A549 (cell line): ENCODE measurements around the gene KANTR. TPM values are rescaled to one million over a fixed set of nuclear protein-coding genes. Genes with fewer than 3 reads are reported as not detected.

Experiments
- ATAC-seq, 2 experiments: fragments of 200-7000 bp in 1 of 2; fragments of >200 bp in 1 of 2; cut with Nextera tagmentation in 1 of 2; cut with Tn5 transposase in 1 of 2; 3 replicates each; pipeline versions ENCODE4 v1.8.0 to v1.9.1; 2018 to 2020; ENCODE audit warnings: mild to moderate bottlenecking in 1 of 2, moderate library complexity in 1 of 2
- CTCF ChIA-PET: fragments of 300-600 bp; sonication (Branson Sonifier 250); formaldehyde crosslinking; extraction: SDS; loops from one replicate; lab custom pipeline; 2021; ENCODE audit warnings: antibody characterized with exemption, inconsistent platforms; lab: Yijun Ruan, JAX
- POLR2A ChIA-PET: fragments of 350-600 bp; formaldehyde crosslinking; extraction: SDS; loops from one replicate; lab custom pipeline; 2021; ENCODE audit warnings: antibody characterized with exemption, inconsistent platforms; lab: Yijun Ruan, JAX
- DNase-seq, 2 experiments: peaks; one replicate each; pipeline versions ENCODE4 v3.0.0 to v3.0.0-alpha.2; 2011 to 2016; ENCODE audit warnings: low read depth in 1 of 2, low spot score in 1 of 2
- FAIRE-seq: peaks from 2 replicates; lab custom pipeline; 2011; peaks lifted over from hg19 to GRCh38; lab: Jason Lieb, UNC
- H3K27ac ChIP-seq, 2 experiments: fragments of >200 bp; sonication (Bioruptor Twin); formaldehyde crosslinking; 3 replicates each; pipeline ENCODE4 v1.5.1; 2016 to 2017
- H3K4me1 ChIP-seq: fragments of >200 bp; sonication (Bioruptor Twin); formaldehyde crosslinking; 3 replicates; pipeline ENCODE4 v1.6.1; 2016
- H3K4me2 ChIP-seq: fragments of >200 bp; sonication (Bioruptor Twin); formaldehyde crosslinking; 3 replicates; pipeline ENCODE4 v1.6.1; 2016
- H3K4me3 ChIP-seq: fragments of >200 bp; sonication (Bioruptor Twin); formaldehyde crosslinking; 3 replicates; pipeline ENCODE4 v1.5.1; 2016
- H3K9me3 ChIP-seq: fragments of >200 bp; sonication (Bioruptor Twin); formaldehyde crosslinking; 3 replicates; pipeline ENCODE4 v1.6.1; 2016
- BHLHE40 ChIP-seq: IDR thresholded peaks from 2 replicates; pipeline ENCODE4 v1.6.1; 2012; ENCODE audit warnings: low read depth, low read length, inconsistent platforms
- CBX2 ChIP-seq: fragments of 200-600 bp; sonication (generic); IDR thresholded peaks from 2 replicates; pipeline ENCODE4 v1.6.1; 2016; ENCODE audit warnings: low read depth, mild to moderate bottlenecking, borderline replicate concordance
- CBX8 ChIP-seq: fragments of 200-600 bp; sonication (generic); IDR thresholded peaks from 2 replicates; pipeline ENCODE4 v1.6.1; 2016
- CEBPB ChIP-seq, 2 experiments: fragments of >200 bp in 1 of 2; sonication (Bioruptor Twin) in 1 of 2; formaldehyde crosslinking in 1 of 2; IDR thresholded peaks; 2 replicates each; pipeline ENCODE4 v1.6.1; 2012 to 2016
- EHMT2 ChIP-seq: fragments of 200-600 bp; sonication (generic); IDR thresholded peaks from 2 replicates; pipeline ENCODE4 v1.6.1; 2016; ENCODE audit warnings: antibody characterized with exemption, low read depth, mild to moderate bottlenecking, moderate library complexity
- EP300 ChIP-seq, 2 experiments: fragments of >200 bp; sonication (Bioruptor Twin); formaldehyde crosslinking; IDR thresholded peaks; 2 replicates in 1 of 2; 3 replicates in 1 of 2; pipeline ENCODE4 v1.6.1; 2016 to 2017
- FOSL2 ChIP-seq, 2 experiments: fragments of 450-650 bp in 1 of 2; fragments of >200 bp in 1 of 2; sonication (Bioruptor Twin) in 1 of 2; formaldehyde crosslinking; IDR thresholded peaks; 2 replicates each; pipeline versions ENCODE4 v1.5.0 to v1.6.1; 2016 to 2020; ENCODE audit warnings: mild to moderate bottlenecking in 1 of 2, moderate library complexity in 1 of 2
- FOXS1 ChIP-seq: fragments of 250-450 bp; sonication (Bioruptor Pico); IDR thresholded peaks from 2 replicates; pipeline ENCODE4 v1.5.0; 2020; ENCODE audit warnings: mild to moderate bottlenecking, moderate library complexity
- GATA3 ChIP-seq: IDR thresholded peaks from 2 replicates; pipeline ENCODE4 v1.6.1; 2012; ENCODE audit warnings: borderline replicate concordance
- HDAC2 ChIP-seq: fragments of 200-600 bp; sonication (generic); IDR thresholded peaks from 2 replicates; pipeline ENCODE4 v1.6.1; 2016
- HOXA7 ChIP-seq: fragments of 250-450 bp; sonication (Bioruptor Pico); IDR thresholded peaks from 2 replicates; pipeline ENCODE4 v1.5.0; 2020; ENCODE audit warnings: mild to moderate bottlenecking, moderate library complexity
- HOXB5 ChIP-seq: fragments of 250-450 bp; sonication (Bioruptor Pico); IDR thresholded peaks from 2 replicates; pipeline ENCODE4 v1.5.0; 2020; ENCODE audit warnings: mild to moderate bottlenecking, moderate library complexity
- JUNB ChIP-seq: fragments of >200 bp; sonication (Bioruptor Twin); formaldehyde crosslinking; IDR thresholded peaks from 2 replicates; pipeline ENCODE4 v1.6.1; 2016
- KDM5A ChIP-seq: fragments of 200-600 bp; sonication (generic); IDR thresholded peaks from 2 replicates; pipeline ENCODE4 v1.6.1; 2016; ENCODE audit warnings: antibody characterized with exemption, mild to moderate bottlenecking
- NR3C1 ChIP-seq: fragments of >200 bp; sonication (Bioruptor Twin); formaldehyde crosslinking; IDR thresholded peaks from 3 replicates; pipeline ENCODE4 v1.6.1; 2017
- PHF8 ChIP-seq: fragments of 200-600 bp; sonication (generic); IDR thresholded peaks from 2 replicates; pipeline ENCODE4 v1.6.1; 2016; ENCODE audit warnings: low read depth, mild to moderate bottlenecking, antibody characterized with exemption, moderate library complexity, borderline replicate concordance
- POLR2A ChIP-seq: IDR thresholded peaks from 2 replicates; pipeline ENCODE4 v1.6.1; 2012; ENCODE audit warnings: mild to moderate bottlenecking, low read length
- POLR2AphosphoS2 ChIP-seq: conservative IDR thresholded peaks from 2 replicates; pipeline ENCODE4 v1.6.1; 2012; ENCODE audit warnings: low read length, improper control_type of control experiment, inconsistent platforms
- SMC3 ChIP-seq: fragments of >200 bp; sonication (Bioruptor Twin); formaldehyde crosslinking; IDR thresholded peaks from 3 replicates; pipeline ENCODE4 v1.6.1; 2018; ENCODE audit warnings: inconsistent platforms
- TFCP2L1 ChIP-seq: fragments of 250-450 bp; sonication (Bioruptor Pico); IDR thresholded peaks from 2 replicates; pipeline ENCODE4 v1.5.0; 2021; ENCODE audit warnings: mild to moderate bottlenecking
- TP53 ChIP-seq: fragments of 250-450 bp; sonication (Bioruptor Pico); IDR thresholded peaks from 2 replicates; pipeline ENCODE4 v1.5.0; 2021; ENCODE audit warnings: mild to moderate bottlenecking, moderate library complexity
- ZC3H11A ChIP-seq: fragments of 450-650 bp; IDR thresholded peaks from 2 replicates; pipeline ENCODE4 v1.6.1; 2014; ENCODE audit warnings: antibody characterized with exemption, mild to moderate bottlenecking
- ZNF302 ChIP-seq: fragments of 250-450 bp; sonication (Bioruptor Pico); IDR thresholded peaks from 2 replicates; pipeline ENCODE4 v1.9.0; 2021; ENCODE audit warnings: inconsistent platforms, mild to moderate bottlenecking, moderate library complexity
- WGBS: methylation state at CpG from one replicate; pipeline ENCODE4 v1.1.6; 2017; ENCODE audit errors: missing lambda C conversion rate; 5-methylcytosine and 5-hydroxymethylcytosine counted together
- polyA plus RNA-seq, 4 experiments: library from polyadenylated mRNA; depleted of rRNA in 3 of 4; stranded (reverse); fragments of >200 nt; fragmentation: RNase III in 1 of 4; extraction: RNeasy Plus Mini Kit Qiagen cat#74134 plus additional on column Dnase treatment in 1 of 4; gene quantifications; 2 replicates in 3 of 4; 3 replicates in 1 of 4; pipeline ENCODE4 v1.2.3, GENCODE V29; 2011 to 2017
- TF ChIP-seq, protein P1 (sequence below): IDR thresholded peaks from 2 replicates; pipeline ENCODE4 v1.6.1; 2012
- TF ChIP-seq, protein P2 (sequence below): fragments of >200 bp; sonication (Bioruptor Twin); formaldehyde crosslinking; IDR thresholded peaks from 2 replicates; pipeline ENCODE4 v1.6.1; 2016
- TF ChIP-seq, protein P3 (sequence below): fragments of 250-450 bp; sonication (Bioruptor Pico); IDR thresholded peaks from 2 replicates; pipeline ENCODE4 v1.5.0; 2021; ENCODE audit warnings: mild to moderate bottlenecking, moderate library complexity, borderline replicate concordance
- TF ChIP-seq, protein P4 (sequence below): fragments of 150-350 bp; IDR thresholded peaks from 2 replicates; pipeline ENCODE4 v1.6.1; 2014; ENCODE audit warnings: low read depth, mild to moderate bottlenecking, low read length

The KANTR gene
- polyA plus RNA-seq, 2 of the 4 experiments (the other 2 are of a cell fraction): 3.3 to 5.7 TPM

DNA sequence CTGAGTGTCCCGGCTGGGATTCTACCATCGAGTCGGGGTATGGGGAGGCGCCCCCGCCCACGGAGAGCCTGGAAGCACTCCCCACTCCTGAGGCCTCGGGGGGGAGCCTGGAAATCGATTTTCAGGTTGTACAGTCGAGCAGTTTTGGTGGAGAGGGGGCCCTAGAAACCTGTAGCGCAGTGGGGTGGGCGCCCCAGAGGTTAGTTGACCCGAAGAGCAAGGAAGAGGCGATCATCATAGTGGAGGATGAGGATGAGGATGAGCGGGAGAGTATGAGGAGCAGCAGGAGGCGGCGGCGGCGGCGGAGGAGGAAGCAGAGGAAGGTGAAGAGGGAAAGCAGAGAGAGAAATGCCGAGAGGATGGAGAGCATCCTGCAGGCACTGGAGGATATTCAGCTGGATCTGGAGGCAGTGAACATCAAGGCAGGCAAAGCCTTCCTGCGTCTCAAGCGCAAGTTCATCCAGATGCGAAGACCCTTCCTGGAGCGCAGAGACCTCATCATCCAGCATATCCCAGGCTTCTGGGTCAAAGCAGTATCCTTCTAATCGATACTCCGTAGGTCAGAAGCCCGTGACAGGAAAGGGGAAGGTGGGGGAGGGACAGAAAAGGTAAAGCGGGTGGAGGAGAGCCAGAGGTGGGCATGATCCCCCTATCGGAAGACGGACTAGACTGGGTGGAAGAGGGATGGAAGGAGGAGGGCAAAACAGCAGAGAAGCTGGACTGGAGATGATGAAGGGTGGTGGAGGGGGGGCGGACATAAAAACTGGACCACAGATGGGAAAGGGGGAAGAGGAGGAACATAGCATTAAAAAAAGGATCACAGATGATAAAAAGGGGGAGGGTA is 10.9 kb upstream of the KANTR start:
- H3K27ac ChIP-seq: peak overlapping the region; percentile 76 to 93
- FAIRE-seq (no peak), ATAC-seq (no peak), DNase-seq (no peak)
- H3K9me3 ChIP-seq: no peaks in the 10 kb centered on the region
- CTCF ChIA-PET: interaction anchor here (1.5 kb wide), 1 partner anchor 12 kb away, joined by 5 read pairs; no protein-coding TSS in a partner anchor
- peak overlapping the region; percentile 71 for H3K4me3 ChIP-seq
- POLR2A ChIA-PET: interaction anchor here (1.3 to 1.4 kb wide), 5 partner anchors 10 to 1917 kb away, joined by 4 to 30 read pairs (median 5); partner anchors contain the start of genes APEX2, KANTR and KDM5C
- no peak for TF ChIP-seq TP53
- TF ChIP-seq, protein P1, sequence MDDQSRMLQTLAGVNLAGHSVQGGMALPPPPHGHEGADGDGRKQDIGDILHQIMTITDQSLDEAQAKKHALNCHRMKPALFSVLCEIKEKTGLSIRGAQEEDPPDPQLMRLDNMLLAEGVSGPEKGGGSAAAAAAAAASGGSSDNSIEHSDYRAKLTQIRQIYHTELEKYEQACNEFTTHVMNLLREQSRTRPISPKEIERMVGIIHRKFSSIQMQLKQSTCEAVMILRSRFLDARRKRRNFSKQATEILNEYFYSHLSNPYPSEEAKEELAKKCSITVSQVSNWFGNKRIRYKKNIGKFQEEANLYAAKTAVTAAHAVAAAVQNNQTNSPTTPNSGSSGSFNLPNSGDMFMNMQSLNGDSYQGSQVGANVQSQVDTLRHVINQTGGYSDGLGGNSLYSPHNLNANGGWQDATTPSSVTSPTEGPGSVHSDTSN: no peak
- WGBS: 36% methylated on average over 24 of the region's 31 CpGs
- H3K4me2 ChIP-seq: peak overlapping the region; percentile 87
- peaks cover 15% of the 10 kb centered on the region for H3K4me1 ChIP-seq

DNA sequence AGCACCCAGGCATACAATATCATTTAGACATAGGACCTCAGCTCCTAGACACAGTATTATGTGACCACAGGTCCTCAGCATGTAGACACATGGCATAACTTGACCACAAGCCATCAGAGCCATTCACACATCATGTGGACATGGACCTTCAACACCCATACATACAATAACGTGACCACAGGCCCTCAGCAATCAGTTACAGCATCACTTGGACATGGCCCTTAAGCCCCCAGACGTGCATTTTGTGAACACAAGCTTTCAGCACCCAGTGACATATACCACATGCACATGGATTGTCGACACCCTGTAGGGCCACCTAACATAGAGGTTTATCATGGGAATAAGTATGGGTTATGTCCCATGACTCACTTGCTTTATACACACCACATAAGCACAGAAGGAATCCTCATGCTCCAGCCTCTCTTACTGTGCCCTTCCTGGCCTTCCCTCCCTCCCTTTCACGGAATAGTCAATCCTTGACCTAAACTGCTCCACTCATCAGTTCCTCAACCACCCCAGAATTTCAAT is 9.8 kb upstream of the KANTR start:
- Histone ChIP-seq H3K9me3 (no peaks in the 10 kb centered on the region), H3K4me3 (no peak overlapping the region), H3K27ac (no peak overlapping the region), H3K4me1 (peaks cover 15% of the 10 kb centered on the region), H3K4me2 (0 out of 3 replicates have a peak overlapping the region, but pooled peaks have one; percentile 87)
- no peak for DNase-seq
- TF ChIP-seq TFCP2L1 (CRISPR knock-in tag): no peak
- TF ChIP-seq FOXS1 (CRISPR knock-in tag): no peak
- TF ChIP-seq, protein P2, sequence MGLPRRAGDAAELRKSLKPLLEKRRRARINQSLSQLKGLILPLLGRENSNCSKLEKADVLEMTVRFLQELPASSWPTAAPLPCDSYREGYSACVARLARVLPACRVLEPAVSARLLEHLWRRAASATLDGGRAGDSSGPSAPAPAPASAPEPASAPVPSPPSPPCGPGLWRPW: no peak
- no peak for TF ChIP-seq HOXA7
- TF ChIP-seq POLR2AphosphoS2: no peak
- ATAC-seq: no peak
- 93% methylated on average over 2 of the region's 4 CpGs for WGBS
- FAIRE-seq: no peak
- ChIA-PET CTCF (no interaction called here), POLR2A (no interaction called here)

- peaks cover 15% of the 10 kb centered on the region for H3K4me1 ChIP-seq
- TF ChIP-seq CBX2 (no peak), NR3C1 (no peak), JUNB (no peak), EP300 (IDR thresholded peaks at IDR 0.05) (no peak), GATA3 (no peak), ZNF302 (CRISPR knock-in tag) (no peak), KDM5A (no peak), CBX8 (no peak), ZC3H11A (no peak), POLR2A (no peak), HOXB5 (CRISPR knock-in tag) (no peak), EHMT2 (no peak), BHLHE40 (no peak), FOSL2 (IDR thresholded peaks at IDR 0.05) (no peak), FOSL2 (CRISPR knock-in tag; IDR thresholded peaks at IDR 0.05) (no peak), PHF8 (no peak), SMC3 (no peak), CEBPB (IDR thresholded peaks at IDR 0.05) (no peak), HDAC2 (no peak)
- TF ChIP-seq, protein P3, sequence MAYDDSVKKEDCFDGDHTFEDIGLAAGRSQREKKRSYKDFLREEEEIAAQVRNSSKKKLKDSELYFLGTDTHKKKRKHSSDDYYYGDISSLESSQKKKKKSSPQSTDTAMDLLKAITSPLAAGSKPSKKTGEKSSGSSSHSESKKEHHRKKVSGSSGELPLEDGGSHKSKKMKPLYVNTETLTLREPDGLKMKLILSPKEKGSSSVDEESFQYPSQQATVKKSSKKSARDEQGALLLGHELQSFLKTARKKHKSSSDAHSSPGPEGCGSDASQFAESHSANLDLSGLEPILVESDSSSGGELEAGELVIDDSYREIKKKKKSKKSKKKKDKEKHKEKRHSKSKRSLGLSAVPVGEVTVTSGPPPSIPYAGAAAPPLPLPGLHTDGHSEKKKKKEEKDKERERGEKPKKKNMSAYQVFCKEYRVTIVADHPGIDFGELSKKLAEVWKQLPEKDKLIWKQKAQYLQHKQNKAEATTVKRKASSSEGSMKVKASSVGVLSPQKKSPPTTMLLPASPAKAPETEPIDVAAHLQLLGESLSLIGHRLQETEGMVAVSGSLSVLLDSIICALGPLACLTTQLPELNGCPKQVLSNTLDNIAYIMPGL (CRISPR knock-in tag): no peak
- TF ChIP-seq, protein P4, sequence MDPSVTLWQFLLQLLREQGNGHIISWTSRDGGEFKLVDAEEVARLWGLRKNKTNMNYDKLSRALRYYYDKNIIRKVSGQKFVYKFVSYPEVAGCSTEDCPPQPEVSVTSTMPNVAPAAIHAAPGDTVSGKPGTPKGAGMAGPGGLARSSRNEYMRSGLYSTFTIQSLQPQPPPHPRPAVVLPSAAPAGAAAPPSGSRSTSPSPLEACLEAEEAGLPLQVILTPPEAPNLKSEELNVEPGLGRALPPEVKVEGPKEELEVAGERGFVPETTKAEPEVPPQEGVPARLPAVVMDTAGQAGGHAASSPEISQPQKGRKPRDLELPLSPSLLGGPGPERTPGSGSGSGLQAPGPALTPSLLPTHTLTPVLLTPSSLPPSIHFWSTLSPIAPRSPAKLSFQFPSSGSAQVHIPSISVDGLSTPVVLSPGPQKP: no peak
- FAIRE-seq (no peak), DNase-seq (no peak), ATAC-seq (no peak)
- no peak overlapping the region for H3K4me2 ChIP-seq
- no peak overlapping the region for H3K4me3 ChIP-seq
- CTCF ChIA-PET: no interaction called here
- POLR2A ChIA-PET: no interaction called here
- 97% methylated on average over 8 of the region's 9 CpGs for WGBS
- no peak overlapping the region for H3K27ac ChIP-seq
- H3K9me3 ChIP-seq: no peaks in the 10 kb centered on the region
These were observed 9.1 kb upstream of the KANTR start for GRCh38 chrX:53084863-53085262.
